Stimulated activated CD8-positive, alpha-beta memory T cell treated with anti-CD3 and anti-CD28 coated beads, Interleukin-4, amount 100 ng/mL, for 48 hours (primary cell): Measurements from ENCODE around the gene PHLDA2.

Source experiments
- DNase-seq: peaks from one replicate; pipeline ENCODE4 v3.0.0-alpha.2; 2020

The PHLDA2 gene

GRCh38 chr11:2927851-2928604, 1.2 kb downstream of the PHLDA2 start:
- no peak for DNase-seq

- no peak for DNase-seq
Measured at GRCh38 chr11:2927121-2927800, 2.0 kb downstream of the PHLDA2 start.

- DNase-seq = no peak
Measured at GRCh38 chr11:2926611-2927051, 2.6 kb downstream of the PHLDA2 start.

DNA sequence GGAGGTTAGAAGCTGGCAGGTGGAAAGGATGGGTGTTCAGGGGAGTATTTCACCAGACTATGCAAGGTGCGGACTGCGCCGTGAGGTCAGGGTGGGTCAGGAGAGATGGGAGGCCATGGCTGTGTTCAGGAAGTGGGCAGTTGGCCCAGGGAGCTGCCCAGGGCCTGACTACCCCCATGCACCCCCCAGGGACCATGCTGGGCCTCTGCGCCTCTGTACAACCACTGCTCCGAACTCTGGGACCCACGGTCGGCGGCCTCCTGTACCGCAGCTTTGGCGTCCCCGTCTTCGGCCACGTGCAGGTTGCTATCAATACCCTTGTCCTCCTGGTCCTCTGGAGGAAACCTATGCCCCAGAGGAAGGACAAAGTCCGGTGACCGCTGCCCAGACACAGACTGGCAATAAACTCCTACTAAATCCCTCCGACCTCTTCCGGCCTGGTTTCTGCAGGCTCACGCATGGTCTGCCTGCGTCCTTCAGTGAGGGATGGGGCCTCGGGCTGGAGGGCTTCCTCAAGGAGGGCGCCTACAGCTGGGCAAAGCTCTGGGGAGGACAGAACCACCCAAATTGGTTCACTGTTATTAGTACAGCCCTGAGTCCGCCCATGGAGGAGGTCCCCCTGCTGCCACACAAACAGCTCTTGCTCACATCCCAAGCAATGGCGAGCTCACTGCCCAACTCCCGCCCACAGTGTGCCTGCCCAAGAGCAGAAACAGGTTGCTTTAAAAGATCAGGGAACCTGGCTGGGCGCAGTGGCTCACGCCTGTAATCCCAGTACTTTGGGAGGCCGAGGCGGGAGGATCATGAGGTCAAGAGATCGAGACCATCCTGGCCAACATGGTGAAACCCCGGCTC, 4.2 kb downstream of the PHLDA2 start:
- no peak for DNase-seq

- no peak for DNase-seq
Measured at GRCh38 chr11:2924381-2924780, 4.8 kb downstream of the PHLDA2 start.

DNA sequence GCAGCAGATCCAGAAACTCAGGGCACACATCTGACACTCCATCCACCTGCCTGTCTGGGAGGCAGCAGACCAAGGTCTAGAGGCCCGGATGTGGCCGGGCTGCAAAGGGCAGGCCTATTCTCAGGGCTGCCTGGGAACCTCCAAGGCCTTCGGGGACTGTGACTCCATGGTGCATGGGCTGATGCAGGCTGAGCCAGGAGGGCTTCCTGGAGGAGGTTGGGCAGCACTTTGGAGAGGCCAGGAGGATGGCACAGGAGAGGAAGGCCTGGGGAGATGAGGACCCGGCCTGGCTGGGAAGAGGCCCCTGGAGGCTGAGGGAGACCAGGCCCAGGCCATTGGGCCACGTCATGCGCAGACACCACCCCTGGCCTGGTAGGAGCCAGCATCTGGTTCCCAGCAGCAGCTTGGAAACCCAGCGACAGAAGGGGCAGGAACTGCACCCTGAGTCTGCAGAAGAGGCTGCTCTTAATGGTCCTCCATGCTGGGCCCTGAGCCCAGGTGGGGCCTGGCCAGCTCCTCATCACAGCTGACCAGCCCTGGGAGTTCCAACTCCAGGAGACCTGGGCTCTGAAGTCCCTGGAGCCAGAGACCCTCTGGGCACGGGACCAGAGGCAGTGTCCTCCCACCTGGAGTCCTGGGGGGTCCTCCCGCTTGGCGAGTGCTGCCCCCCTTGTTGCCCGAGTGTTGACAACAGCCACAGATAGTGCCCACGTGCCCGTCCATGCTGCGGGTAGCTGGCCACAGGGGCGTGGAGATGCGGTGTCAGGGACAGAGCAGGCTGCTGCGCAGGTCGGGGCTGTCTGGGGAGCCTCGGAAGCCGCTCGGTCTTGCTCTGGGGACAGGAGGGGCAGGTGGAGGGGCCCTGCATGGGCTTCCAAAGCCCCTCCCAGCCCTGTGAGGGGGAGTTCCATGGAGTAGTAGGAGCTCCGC, 5.5 kb downstream of the PHLDA2 start:
- DNase-seq = no peak

- no peak for DNase-seq
Measured at GRCh38 chr11:2922655-2923054, 6.6 kb downstream of the PHLDA2 start.

DNA sequence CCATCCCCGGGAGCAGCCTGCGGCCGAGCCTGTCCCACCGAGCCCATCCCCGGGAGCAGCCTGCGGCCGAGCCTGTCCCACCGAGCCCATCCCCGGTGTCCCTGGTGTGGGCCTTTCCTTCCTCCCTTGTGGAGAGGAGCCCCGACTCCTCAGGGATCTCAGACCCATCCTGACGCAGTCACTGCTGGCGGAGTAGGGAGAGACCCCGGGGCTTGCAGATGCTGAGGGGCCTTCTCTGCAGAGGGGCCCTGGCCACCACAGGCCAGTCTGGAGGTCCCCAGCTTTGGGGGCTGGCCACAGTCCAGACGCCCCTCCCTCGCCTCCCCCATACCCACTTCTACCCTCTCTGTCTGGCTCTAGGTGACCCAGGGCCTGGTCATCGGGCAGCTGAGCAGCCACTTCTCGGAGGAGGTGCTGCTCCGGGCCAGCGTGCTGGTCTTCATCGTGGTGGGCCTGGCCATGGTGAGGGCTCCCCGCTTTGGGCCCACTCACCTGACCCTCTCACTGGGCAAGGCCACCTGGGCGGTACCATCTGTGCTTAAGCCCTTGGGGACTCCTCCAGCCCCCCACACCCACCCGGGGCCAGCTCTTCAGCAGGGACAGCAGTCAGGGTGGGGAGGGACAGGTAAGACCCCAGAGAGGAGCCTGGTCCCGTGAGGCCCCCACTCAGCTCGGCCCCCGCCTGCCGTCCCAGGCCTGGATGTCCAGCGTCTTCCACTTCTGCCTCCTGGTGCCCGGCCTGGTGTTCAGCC, 7.3 kb downstream of the PHLDA2 start:
- DNase-seq = no peak

- DNase-seq = no peak
Measured at GRCh38 chr11:2921261-2921660, 8.0 kb downstream of the PHLDA2 start.

DNA sequence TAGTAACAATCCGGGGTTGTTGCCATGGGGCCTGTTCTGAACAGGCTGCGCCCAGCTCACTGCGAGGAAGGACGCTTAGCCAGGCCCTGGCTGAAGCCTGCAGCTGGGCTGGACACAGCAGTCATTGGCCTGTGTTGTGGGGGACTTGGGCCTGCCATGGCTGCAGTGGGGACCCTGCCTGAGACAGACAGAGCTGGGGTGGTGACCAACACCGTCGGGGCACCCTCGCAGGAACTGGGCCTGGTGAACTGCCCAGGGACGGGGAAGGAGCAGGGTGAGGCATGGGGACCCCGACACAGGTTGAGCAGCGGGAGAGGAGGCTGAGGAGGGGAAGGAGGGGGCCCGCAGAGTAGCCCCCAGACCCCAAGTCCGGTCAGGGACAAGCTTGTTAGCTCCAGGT, 8.9 kb downstream of the PHLDA2 start:
- no peak for DNase-seq

- DNase-seq = no peak
Measured at GRCh38 chr11:2919837-2920236, 9.4 kb downstream of the PHLDA2 start.

DNA sequence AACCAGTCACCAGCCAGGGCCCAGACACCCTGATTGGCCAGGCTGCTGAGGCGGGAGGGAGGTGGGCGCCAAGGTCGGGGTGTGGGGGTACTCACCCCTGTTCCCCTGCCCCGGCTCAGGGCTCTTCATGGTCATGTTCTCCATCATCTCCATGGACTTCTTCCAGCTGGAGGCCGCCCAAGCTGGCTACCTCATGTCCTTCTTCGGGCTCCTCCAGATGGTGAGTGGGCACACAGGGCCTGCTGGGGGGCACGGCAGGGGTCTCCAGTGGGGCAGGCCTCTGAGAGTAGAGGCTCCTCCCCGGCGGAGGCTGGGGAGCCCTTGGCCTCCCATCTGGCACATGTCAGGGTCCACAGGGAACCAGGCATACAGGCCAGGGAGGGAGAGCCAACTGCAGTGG, 10.0 kb downstream of the PHLDA2 start:
- no peak for DNase-seq

GRCh38 chr11:2917842-2918490, 11.3 kb downstream of the PHLDA2 start:
- no peak for DNase-seq

- DNase-seq = no peak
Measured at GRCh38 chr11:2916892-2917645, 12.2 kb downstream of the PHLDA2 start.

DNA sequence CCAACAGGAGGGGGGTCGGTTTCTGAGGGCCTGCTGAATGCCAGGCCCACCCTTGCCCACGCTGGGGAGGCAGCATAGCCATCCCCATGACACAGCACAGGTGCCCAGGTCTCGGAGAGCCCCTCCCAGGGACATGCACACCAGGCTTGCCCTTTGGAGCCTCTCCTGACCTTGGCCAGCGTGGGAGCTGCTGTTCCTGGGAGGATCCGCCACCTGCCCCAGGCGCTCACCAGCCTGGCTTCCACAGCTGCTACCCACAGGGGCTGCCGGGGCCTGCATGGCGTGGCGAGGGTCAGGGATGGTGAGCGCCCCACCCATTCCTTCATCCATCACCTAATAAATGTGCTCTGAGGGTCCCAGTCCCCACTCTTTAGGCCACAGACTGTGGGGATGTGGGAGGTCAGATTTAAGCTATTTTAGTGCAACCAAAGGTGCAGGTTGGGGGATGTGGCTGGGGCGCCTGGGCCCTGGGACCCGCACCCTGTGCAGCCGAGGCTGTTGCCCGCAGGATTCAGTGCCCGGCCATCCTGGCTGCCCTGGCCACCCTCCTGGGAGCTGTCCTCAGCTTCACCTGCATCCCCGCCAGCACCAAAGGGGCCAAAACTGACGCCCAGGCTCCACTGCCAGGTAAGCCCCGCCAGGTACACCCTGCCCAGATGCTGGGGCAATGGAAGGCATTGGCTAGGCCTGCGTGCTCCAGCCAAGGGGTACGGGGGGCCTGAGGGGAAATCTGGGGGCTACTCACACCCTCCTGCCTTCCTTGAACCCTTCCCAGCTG, 12.9 kb downstream of the PHLDA2 start:
- DNase-seq = no peak

DNA sequence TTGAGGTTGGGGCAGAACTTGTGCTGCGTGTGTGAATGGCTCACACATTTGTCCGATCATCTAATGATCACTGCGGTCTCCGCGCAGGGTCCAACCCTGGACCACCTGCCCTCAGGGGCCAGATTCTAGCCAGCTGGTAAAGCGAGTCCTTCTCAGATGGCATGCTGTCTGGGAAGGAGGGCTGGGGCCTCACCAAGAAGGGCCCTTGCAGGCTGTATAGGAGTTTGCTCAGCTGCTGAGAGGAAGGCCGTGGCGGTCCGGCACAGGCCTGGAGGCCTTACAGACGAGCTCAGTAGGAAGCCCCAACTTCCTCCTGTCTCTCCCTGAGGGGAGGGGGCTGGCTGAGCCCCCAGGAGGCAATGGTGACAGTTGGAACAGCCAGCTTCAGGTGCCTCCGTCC, 13.7 kb downstream of the PHLDA2 start:
- DNase-seq = no peak

DNA sequence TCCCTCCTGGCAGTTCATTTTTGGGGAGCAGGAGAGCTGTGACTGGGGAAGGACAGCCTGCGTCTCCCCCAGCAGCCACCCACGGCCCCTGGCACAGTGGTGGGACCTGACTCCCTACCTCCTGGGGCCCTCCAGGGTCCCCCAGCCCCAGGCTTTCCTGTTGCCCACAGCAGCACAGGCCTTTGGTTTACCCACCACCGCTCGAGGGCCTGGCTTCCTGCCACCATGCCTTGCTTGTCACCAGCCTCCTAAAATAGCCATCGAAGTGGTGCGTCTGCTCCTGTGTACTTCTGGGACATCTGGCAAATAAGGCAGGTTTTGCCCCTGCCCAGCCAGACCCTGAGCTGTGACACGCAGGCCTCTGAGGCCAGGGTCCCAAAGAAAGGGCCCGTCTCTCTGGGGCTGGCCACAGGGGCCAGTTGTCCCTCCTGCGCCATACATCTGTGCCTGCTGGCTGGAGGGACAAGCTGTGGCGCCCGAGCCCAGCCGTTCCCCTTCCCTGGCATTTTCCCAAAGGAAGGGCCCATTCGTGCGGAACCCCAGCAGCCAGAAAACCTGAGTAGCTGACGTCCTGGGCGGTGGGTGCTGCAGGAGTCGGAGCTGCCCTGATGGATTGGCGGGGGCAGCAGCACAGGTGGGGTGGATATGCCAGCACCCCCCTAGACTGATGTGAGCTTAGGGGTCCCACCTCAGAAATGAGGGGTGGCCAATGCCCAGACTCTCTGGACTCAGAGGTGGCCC, 14.6 kb downstream of the PHLDA2 start:
- DNase-seq = no peak

DNA sequence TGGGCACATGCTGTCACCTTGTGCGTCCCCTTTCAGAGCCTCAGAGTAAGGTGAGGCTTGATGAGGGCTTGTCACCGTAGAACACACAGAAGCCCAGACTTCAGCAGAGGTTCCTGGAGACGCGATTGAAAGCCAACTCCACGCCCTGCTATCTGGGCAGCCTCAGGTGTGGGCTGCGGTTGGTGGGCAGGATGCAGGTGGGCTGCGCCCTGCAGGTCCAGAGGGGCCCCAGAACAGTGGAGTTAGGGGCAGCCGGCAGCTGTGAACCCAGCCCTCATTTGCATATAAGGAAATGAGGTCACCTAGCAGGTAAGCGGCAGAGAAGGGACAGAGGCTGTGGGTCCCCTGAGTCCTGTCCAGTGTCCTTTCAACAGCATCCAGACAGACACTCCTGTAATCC, 15.4 kb downstream of the PHLDA2 start:
- no peak for DNase-seq

DNA sequence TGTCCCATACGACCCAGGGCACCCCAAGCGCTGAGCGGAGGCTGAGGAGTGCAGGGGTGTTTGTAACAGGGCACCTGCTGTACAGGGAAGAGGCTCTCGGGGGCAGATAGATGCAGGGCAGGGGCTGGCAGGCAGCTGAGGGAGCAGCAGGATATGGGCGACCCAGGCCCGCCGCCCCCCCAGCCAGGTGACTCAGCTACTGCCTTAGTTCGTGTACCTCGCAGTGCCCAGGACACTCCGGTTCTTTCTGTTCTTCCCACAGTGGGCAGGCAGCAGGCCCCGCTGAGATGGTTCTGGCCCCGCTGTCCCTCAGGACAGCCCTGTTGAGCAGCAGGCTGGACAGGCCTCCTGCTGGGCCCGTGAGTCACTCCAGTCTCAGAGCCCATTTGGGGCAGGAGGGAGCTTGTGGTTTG, 16.2 kb downstream of the PHLDA2 start:
- no peak for DNase-seq
